Ramos (cell line): ENCODE data around the gene ANKUB1.

Source experiments
- in situ Hi-C: fragments of 300-500 bp; cut with MboI; formaldehyde crosslinking; loops from one replicate; pipeline ENCODE4 v1.14.3; 2022; ENCODE audit warnings: low sequenced_read_pairs; ENCODE audit not compliant: unreplicated experiment

Gene ANKUB1

DNA sequence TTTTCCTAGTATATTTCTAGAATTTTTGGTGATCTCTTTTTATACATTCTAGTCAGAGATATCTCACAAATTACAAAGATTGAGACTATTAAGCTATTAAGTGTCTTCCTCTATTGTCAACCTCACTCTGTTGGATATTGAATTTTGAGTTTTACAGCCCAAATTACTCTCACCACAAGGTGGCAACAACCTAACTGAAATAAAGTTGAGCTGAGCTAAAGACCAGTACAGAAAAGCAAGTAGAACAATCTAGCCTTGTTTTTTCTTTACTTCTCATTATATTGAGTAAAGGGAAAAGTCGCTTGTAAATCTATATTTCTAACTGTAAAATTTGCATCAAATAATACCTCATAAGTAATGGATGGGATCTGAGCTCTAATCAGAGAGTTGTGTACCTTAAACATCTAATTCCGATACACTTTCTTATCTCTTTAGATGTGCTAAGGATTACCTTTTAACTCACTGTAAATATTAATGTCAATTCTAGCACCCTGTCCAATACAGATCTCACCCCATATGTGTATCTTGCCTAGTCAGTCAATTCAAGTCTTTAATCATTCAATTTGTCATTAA is 26.5 kb downstream of the ANKUB1 start:
- in situ Hi-C loops, result no loop called here

DNA sequence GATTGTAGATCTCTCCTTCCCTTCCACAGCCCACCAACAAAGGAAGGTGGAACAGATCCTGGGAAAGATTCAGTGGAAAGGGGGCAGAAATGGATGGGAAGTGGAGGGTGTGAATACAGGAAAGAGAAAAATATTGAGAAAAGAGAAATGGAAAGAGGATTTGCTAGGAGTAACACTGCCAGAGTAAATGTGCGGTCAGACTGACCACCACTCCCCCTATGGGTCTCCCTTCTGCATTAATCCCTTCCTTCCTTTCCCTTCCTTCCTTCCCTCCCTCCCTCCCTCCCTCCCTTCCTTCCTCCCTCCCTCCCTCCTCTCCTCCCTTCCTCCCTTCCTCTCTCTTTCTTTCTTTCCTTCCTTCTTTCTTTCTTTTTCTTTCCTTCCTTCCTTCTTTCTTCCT is 28.1 kb downstream of the ANKUB1 start:
- in situ Hi-C loops, result no loop called here

DNA sequence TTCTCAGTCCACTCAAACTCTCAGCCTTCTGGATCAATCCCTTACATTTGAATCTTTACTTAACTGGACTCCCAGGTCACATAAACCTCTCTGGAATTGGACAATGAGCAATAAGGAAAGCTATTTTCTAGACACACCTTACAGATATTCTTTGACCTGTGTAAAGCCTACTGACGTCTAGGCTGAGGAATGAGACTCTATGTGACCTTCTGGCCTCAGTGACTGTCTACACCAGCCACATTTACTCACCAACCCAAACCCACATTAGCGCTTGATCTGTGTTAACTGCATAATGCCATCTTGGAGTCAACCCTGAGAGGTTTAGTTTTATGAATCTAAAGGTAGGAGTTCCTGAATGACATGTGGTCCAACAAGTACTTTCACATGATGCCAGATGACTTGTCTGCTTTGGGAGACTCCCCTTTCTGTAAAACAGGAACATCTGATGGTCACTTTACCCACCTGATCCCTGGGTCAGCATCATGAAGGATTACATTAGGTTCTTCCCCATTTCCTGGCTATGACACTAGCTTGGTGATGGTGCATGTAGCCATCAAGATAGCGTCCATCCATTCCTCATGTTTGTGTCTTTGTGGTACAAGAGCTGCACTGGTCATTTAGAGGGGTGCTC is 28.7 kb downstream of the ANKUB1 start:
- in situ Hi-C loops, result no loop called here

DNA sequence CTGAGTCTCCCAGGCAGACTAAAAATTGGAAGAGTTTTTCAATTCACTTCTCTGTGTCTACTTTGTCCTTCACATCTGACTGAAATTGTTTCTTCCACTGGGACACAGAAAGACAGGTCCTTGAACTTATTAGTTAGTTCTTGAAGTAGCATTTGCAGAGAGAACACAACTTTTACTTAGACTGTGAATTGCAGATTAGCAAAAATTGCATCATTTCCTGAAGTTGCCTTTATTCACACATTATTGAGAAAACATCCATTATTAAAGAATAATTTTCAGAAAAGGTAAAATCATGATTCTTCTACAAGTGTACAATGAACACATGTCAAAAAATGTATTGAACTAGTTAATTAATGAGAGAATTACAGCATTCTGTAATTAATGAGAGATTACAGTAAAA is 38.6 kb downstream of the ANKUB1 start:
- in situ Hi-C loops, result no loop called here

DNA sequence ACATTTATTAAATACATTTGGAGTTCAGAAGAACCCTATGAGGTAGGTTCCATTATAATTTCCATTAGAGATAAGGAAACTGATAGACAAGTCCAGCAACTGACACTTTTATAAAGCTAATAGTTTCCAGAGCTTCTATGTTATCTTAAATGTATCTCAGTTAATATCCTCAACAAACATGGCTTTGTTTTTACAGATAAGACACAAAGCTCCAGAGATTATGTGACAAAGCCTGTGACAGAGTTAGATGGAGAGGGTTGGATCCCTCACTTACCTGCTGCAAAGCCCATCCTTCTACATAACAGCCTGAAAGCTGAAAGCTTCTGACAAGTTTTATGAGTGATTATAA is 39.6 kb downstream of the ANKUB1 start:
- in situ Hi-C loops, result no loop called here

DNA sequence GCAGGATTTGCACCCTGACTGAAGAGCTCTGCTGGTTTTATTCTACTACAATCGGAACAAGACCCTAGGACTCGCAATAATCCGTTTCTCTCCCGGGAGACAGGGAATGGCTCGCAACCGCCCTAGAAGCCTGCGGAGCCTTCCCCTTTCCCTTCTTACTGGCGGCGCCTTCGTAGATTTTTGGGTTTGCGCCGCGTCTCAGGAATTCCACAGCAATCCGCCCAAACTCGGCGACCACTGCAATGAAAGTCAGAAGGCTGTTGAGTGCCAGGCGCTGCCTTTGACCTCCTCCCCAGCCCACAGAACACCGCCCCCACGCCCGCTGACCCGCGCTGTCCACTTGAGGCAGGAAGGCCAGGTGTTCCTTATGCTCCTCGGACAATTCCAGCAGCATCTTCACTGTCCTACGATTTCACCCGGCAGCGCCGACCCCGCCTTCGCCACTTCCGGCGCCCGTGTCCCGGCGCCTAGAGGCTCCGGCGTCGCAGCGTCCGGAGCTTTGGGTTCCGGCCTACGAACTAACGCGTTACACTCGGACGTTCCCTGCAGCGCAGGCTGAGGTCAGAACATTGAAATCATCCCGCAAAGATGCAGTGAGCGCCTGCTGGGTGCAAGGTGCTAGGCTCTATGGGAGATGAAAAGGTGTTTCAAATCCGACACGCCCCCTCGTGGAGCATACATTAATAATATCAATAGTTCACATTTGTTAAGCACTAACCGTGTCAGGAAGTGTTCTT is 40.1 kb downstream of the ANKUB1 start, which contains the start of gene COMMD2:
COMMD2 (minus strand) TSS at position 439 of the 737 bp plus-strand sequence; CDS start at position 394, 45 bp downstream.
- in situ Hi-C loops, result no loop called here

DNA sequence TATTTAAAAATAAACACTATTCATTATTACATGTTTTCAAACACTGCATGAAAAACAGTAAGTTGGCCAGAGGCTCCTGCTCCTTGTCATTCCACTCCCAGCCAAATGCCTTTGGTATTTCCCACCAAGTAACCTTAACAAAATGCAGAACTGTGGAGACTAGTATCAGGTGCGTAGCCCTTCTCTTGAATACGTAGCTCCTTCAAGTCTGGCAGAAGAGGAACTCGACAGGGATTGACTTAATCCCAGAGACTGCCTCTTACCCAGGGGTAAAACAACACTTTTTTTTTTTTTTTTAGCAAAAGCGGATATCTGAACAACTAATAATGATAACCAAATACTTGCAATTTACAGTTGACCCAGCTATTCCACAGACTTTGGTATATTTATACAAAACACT is 40.8 kb downstream of the ANKUB1 start:
- in situ Hi-C loops, result no loop called here

DNA sequence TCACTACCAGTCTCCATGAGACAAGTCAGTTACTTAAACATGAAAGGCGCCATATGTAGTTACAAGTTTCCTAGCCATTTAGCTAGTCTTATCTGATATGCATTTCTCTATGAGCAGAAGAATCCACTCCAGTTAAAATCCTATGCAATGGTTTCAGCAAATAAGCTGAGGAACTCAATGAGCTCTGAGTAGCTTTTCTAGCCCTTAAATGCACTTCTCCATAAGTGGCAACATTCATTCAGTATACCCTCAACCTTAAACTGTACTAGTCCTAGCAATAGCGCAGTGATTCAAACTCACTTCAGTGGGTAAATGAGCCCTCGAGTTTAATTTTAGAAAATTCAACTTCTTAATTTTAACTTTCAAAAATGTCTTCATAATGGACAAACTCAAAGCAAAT is 47.7 kb downstream of the ANKUB1 start:
- in situ Hi-C loops, result no loop called here

DNA sequence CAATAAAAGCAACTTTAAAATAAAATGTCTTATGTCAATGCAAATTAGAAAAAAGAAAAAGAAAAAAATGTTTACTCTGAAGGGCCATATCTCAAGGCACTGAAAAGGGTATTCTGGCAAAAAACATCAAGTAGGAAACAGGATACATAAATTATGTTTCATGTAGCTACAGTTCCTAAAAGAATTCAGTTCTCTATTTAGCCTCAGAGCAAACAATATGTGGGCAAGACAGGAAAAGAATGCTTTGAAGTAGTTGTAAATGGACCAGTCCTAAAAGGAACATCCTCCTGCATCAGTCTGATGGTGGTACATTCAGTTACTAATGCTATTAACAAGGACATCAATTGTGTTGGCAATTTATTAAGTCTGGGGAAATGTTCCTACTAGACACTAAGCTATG is 48.2 kb downstream of the ANKUB1 start:
- in situ Hi-C loops, result no loop called here

DNA sequence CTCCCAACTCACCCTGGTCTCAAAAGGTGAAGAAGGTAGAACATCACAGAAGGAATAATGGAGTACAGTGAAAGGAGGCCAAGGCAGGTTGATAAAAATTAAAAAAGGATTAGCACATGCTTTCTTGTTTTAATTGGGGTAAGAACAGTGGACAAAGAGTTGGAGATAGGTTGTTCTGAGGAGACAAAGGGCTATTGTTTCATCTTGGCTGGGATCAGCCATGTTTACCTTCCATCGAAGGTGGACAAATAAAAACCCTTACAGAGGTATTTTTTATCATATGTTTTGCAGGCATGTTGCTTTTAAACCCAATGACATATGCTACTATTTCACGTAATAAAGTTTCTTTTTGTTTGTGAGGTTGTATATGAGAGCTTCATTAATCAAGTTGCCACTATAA is 53.0 kb downstream of the ANKUB1 start:
- in situ Hi-C loops, result no loop called here

DNA sequence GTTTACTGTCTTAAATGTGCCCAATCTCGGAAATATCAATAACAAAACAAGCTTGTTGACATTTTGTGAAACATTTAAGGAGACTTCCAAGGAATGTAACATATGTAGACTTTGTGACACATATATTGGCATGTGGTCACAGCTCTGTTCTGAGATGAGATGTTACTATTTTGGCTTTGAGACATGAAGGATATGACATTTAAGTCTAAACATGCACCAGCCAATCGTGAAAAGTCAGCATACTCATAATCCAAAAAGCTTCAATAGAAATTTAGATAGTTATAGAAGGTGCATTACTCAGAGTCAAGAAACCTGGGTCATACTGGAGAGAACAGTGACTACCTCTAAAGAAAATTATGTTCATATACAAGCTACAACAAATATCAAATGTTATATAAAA is 53.5 kb downstream of the ANKUB1 start:
- in situ Hi-C loops, result no loop called here

DNA sequence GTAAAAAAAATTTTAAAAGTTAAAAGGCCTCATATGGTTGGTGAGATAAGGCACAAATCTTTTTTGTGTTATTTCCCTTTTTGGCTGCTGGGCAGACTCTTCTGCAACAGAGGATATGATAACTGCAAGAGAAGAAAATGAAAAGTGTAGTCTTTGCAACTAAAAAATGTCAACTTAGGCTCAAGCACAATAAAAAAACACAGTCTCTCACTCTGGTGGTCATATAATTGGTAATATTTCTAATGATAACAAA is 55.5 kb downstream of the ANKUB1 start:
- in situ Hi-C loops, result no loop called here

DNA sequence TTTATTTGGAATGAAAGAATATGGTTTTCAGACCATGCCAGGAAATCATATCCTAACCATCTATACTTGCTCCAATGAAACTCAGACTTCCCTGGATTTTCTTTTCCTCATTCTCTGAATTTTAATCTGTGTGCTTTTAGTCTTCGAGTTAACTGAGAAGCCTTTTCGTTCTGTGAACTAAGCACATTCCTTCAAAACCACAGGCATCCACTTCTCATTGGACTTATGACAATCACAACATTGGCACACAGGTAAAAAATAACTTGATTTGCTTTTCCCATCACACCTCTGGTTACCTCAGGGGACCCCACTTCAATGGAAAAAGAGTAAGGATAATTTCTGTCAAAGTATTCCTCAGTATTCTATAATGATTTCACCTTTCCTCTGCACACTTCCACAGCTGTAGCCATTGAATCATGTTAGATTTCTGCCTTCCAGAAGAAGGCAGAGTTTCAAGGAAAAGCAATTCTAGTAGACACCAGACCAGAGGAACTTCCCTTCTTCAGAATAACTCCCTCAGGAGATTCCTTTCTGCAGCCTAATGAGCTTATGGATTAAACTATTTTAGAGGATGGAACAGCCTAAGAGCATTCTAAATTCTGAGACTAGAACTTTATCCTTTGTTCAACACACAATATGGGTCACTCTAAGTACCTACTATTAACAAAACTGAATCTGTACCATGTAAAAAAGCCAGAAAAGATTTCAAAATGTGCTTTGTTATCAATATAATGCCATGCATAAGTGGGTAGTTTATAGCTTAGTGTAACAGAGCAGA is 56.0 kb downstream of the ANKUB1 start:
- in situ Hi-C loops, result no loop called here

DNA sequence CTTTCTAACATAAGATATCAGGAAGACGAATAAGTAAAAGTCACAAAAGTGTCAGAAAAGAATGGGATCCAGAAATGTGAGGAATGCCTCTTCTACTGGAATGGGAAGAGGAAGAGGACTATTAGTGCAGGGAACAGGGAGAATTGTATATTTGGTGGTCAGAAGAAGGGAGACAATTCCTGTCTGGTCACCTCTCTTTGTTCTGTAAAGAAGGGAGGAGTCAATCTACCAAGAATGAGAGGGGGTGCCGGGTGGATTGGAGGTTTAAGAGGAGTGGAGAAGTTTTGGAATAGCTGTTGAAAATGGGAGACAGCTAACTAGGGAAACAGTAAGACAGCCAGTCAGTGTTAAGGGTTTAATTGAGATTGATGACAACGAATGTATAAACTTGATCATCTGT is 60.1 kb downstream of the ANKUB1 start:
- in situ Hi-C loops, result no loop called here

DNA sequence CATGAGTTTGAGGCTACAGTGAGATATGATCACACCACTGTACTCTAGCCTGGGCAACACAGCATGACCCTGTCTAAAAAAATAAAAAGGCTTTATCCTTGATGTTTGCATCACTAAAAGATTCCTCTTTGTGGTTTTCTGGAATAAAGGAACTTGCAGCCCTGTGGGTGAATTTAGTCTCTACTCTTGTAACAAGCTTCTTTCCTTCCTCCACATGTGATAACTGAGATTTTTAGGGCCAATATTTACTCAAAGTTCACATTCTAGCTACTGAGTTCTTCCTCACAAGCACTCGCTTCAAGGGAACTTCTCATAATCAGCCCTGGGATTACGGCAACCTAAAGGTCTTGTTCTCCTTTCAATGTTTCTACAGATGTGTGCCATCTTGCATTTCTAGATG is 64.7 kb downstream of the ANKUB1 start:
- in situ Hi-C loops, result no loop called here

DNA sequence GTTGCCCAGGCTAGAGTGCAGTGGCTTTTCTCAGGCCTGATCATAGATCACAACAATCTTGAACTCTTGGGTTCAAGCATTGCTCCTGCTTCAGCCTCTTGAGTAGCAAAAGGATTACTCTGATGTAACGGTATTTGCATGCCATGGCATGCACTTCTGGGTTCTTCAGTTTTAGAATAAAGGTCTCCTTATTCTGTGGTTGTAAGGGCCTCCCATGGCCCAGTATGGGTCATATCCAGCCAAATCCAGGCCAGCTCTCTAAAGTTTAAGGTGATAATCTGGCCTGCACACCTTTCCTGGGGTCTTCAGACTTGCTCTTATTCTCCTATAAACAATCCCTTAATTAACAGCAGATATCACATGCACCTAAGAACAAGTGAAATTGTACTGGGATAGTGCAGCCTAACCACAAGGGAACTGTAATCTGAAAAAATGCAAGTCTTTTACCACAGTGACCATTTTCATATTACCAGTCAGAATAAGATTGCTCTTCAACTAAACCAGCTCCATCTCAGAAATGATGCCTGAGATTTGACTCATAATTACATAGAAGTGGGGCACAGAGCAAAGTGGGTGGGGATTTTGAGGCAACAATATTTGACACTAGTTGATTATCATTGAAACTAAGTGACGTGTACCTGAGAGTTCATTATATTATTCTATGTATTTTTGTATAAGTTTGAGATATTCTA is 65.5 kb downstream of the ANKUB1 start:
- in situ Hi-C loops, result no loop called here

DNA sequence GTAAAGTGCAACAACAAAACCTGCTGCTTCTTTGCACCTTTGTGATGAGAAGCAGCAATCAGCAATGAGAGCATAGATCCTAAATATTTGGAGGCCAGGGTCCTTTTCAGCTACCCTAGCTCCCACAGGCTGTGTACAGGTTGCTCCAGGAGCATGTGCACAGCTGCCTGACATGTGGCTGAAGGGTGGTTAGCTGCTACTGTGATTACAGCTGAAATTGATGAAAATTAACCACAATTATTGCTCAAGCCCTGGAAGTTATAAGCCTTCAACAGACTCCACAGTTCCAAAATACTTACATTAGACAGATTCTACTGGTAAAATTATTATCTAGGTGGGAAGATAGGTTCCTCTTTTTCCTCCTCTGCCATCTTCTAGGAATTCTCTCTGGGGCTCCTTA is 68.6 kb downstream of the ANKUB1 start:
- in situ Hi-C loops, result no loop called here

DNA sequence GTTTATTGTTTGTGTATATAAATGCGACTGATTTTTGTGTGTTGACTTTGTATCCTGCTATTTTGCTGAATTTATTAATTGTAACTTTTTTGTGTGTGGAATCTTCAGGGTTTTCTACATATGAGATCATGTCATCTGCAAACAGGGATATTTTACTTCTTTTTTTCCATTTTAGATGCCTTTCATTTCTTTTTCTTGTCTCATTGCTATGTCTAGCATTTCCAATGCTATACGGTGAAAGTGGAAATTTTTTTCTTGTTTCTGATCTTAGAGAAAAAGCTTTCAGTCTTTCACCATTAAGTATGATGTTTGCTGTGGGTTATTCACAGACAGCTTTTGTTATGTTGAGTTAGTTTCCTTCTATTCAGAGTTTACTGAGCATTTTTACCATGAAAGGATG is 71.4 kb downstream of the ANKUB1 start:
- in situ Hi-C loops, result no loop called here

DNA sequence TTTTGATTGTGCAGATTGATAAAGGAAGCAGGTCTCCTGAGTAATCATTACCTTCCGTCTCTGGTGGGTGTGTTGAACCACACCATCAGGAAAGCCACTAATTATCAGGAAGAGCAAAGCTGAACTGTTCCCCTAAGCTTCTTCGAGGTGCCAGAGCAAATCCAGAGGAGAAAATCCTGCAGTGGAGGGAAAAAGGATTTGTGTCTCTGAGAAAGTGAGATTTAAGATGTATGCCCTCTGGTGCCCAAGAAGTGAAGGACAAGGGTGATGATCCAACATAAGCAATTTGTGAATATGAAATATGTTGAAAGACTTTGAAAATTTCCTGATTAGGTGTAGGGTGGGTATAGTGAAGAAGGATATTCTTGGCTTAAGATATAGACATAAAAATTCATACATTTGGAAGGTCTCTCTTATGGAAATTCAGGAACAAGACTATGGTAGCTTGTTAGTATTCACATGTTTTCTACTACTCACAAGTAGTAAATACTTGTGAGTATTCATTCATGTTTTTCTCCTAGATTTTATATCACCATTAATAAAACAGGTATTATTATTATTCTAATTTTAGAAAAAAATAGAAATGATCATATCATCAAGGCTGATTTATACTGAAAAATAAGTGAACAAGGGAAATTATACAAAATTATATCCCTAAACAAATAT is 74.8 kb downstream of the ANKUB1 start:
- in situ Hi-C loops, result no loop called here

DNA sequence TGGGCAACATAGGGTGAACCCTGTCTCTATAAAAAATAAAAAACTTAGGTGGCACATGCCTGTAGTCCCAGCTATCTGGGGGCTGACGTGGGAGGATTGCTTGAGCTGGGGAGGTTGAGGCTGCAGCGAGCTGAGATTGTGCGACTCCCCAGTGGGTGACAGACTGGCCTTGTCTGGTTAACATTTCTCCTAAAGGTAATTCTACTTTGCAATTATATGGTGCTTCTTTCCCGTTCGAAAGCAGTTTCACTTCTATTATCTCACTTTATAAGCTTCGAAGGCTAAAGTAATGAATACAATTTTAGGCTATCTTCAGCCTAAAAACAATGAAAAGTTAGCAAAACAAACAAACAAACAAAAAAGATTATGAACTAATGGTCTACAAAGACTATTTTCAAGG is 75.4 kb downstream of the ANKUB1 start:
- in situ Hi-C loops, result no loop called here
